ENCODE results near the gene EIF3K.

The EIF3K gene

DNA sequence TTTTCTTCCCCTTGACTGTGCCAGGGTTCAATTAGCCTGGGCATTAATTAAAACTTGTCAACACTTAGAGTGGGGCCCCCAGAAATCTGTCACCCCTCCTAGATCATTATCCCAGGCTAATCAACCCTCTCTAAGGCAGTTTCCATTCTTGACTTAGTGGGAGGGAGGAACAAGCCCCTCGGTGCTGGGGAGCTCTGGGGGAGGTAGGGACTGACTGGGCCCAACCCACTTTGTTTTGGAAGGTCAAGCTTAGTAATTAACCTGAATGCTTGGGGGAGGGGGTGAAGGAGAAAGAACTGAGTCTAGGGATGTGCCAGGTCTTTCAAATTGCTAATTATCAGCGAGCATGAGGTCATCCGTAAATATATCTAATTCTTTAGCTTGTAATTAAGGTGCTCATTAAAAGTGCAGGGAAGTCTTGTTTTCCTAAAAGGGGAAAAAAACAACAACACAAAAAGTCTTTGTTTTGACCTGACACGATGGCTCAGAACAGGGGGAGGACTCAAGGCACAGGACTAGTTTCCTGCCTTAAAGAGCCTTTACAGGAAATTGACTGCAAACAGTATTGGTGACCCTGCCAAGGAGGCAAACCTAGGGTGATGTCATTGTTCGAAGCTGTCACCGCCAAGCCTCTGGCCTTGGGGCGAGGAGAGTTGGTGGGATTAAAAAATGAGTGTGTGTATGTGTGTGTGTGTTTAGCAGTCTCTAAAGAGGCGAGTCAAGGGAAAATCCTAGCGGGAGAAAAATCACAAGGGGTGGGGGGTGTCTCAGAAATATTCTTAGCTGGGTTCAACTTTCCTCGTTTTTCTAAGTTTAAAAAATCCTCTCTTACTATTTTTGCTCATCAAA is 47.9 kb downstream of the EIF3K start:
- Histone ChIP-seq H3K9me3 (ENCODE audit: insufficient read depth, low read length, severe bottlenecking) (no peaks in the 10 kb centered on the region), H3K36me3 (ENCODE audit: insufficient read depth, low read length) (peaks cover 2% of the 10 kb centered on the region), H2AFZ (ENCODE audit: low read depth, low read length) (no peak overlapping the region), H3K9ac (ENCODE audit: low read depth, low read length) (no peak overlapping the region), H3K4me3 (ENCODE audit: low read depth in 1 of 2, low read length in 2 of 2) (no peak overlapping the region), H3K27ac (ENCODE audit: low read length) (no peak overlapping the region), H3K27me3 (ENCODE audit: insufficient read depth, low read length, poor library complexity) (no peaks in the 10 kb centered on the region), H3K4me2 (ENCODE audit: insufficient read depth, low read length) (no peak overlapping the region), H4K20me1 (ENCODE audit: insufficient read depth, low read length) (peaks cover 87% of the 10 kb centered on the region), H3K4me1 (ENCODE audit: insufficient read depth, low read length) (peaks cover 13% of the 10 kb centered on the region), H3K79me2 (ENCODE audit: insufficient read depth, low read length) (peaks cover 97% of the 10 kb centered on the region)
- DNase-seq: no peak
- TF ChIP-seq, protein P1, sequence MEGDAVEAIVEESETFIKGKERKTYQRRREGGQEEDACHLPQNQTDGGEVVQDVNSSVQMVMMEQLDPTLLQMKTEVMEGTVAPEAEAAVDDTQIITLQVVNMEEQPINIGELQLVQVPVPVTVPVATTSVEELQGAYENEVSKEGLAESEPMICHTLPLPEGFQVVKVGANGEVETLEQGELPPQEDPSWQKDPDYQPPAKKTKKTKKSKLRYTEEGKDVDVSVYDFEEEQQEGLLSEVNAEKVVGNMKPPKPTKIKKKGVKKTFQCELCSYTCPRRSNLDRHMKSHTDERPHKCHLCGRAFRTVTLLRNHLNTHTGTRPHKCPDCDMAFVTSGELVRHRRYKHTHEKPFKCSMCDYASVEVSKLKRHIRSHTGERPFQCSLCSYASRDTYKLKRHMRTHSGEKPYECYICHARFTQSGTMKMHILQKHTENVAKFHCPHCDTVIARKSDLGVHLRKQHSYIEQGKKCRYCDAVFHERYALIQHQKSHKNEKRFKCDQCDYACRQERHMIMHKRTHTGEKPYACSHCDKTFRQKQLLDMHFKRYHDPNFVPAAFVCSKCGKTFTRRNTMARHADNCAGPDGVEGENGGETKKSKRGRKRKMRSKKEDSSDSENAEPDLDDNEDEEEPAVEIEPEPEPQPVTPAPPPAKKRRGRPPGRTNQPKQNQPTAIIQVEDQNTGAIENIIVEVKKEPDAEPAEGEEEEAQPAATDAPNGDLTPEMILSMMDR (IDR thresholded peaks at IDR 0.05; ENCODE audit: borderline replicate concordance, extremely low read depth, low read length, poor library complexity, severe bottlenecking): no peak
- no peak for TF ChIP-seq EZH2 (IDR thresholded peaks at IDR 0.05; ENCODE audit: borderline replicate concordance, low read depth, low read length, severe bottlenecking)
- peak; percentile 52; the same call in 2 of the 3 replicates for ATAC-seq (ENCODE audit: insufficient read depth, low read depth)

DNA sequence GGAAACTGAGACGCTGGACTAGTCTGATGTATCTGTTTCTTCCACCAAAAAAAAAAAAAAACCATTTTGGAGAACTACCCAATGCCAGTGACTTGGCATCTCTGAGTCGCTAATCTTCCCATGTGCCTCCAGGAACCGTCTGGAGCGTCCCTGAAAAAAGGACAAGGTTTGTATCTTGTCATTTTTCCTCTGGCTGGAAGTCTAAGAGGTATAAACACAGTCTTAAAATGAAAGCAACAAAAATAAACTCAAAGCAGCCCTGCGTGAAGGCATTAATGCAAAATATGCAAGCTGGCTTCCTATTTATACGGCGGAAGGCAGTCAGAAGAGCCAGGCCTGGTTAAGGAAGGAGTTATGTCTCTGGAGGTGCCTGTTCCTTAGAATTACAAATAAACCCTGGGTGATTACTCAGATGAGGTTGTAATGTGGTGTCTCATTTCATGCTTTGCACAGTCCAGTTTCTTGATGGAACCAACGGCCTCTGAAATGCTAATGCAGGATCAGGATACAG is 48.7 kb downstream of the EIF3K start:
- no peak for DNase-seq
- H4K20me1 ChIP-seq (ENCODE audit: insufficient read depth, low read length): peaks cover 81% of the 10 kb centered on the region

DNA sequence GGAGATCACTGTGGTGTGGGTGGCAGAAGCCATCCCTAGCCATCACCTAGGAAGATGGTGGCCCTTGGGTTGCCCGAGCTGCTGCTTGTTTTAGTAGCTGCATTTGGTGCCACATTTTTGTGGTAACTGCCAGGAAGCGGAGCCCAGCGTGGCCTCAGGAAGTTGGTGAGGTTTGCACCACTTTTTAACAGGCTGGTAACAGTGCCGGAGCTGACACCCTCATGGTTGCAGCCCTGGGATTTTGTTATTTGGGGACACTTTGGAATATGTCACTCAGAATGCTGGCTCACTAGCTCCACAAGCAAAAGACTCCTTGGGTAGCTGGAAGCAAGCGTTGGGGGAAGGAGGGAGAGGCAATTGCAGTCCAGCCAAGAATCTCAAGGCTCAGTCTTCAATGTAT is 50.6 kb downstream of the EIF3K start:
- Histone ChIP-seq H3K79me2 (ENCODE audit: insufficient read depth, low read length) (peaks cover 87% of the 10 kb centered on the region), H3K9ac (ENCODE audit: low read depth, low read length) (no peak overlapping the region), H3K27me3 (ENCODE audit: insufficient read depth, low read length, poor library complexity) (no peaks in the 10 kb centered on the region), H3K9me3 (ENCODE audit: insufficient read depth, low read length, severe bottlenecking) (no peaks in the 10 kb centered on the region), H3K36me3 (ENCODE audit: insufficient read depth, low read length) (peaks cover 4% of the 10 kb centered on the region), H3K4me1 (ENCODE audit: insufficient read depth, low read length) (peaks cover 13% of the 10 kb centered on the region), H3K27ac (ENCODE audit: low read length) (no peak overlapping the region), H3K4me3 (ENCODE audit: low read depth in 1 of 2, low read length in 2 of 2) (no peak overlapping the region), H2AFZ (ENCODE audit: low read depth, low read length) (no peak overlapping the region), H3K4me2 (ENCODE audit: insufficient read depth, low read length) (no peak overlapping the region), H4K20me1 (ENCODE audit: insufficient read depth, low read length) (peaks cover 74% of the 10 kb centered on the region)
- DNase-seq (peak; percentile 30), ATAC-seq (ENCODE audit: insufficient read depth, low read depth) (no peak; the same call in 2 of the 3 replicates)
- TF ChIP-seq, protein P1 (IDR thresholded peaks at IDR 0.05; ENCODE audit: borderline replicate concordance, extremely low read depth, low read length, poor library complexity, severe bottlenecking): no peak
- no peak for TF ChIP-seq EZH2 (IDR thresholded peaks at IDR 0.05; ENCODE audit: borderline replicate concordance, low read depth, low read length, severe bottlenecking)

More for the DNA sequence above, 48.7 kb downstream of the EIF3K start:
- H3K27me3 ChIP-seq (ENCODE audit: insufficient read depth, low read length, poor library complexity): no peaks in the 10 kb centered on the region
- no peak overlapping the region for H3K9ac ChIP-seq (ENCODE audit: low read depth, low read length)
- H3K9me3 ChIP-seq (ENCODE audit: insufficient read depth, low read length, severe bottlenecking): no peaks in the 10 kb centered on the region
- TF ChIP-seq EZH2 (IDR thresholded peaks at IDR 0.05; ENCODE audit: borderline replicate concordance, low read depth, low read length, severe bottlenecking): no peak
- TF ChIP-seq, protein P1 (IDR thresholded peaks at IDR 0.05; ENCODE audit: borderline replicate concordance, extremely low read depth, low read length, poor library complexity, severe bottlenecking): no peak
- no peak overlapping the region for H2AFZ ChIP-seq (ENCODE audit: low read depth, low read length)
- H3K36me3 ChIP-seq (ENCODE audit: insufficient read depth, low read length): peaks cover 2% of the 10 kb centered on the region
- peaks cover 93% of the 10 kb centered on the region for H3K79me2 ChIP-seq (ENCODE audit: insufficient read depth, low read length)
- no peak for ATAC-seq (ENCODE audit: insufficient read depth, low read depth)
- H3K4me3 ChIP-seq (ENCODE audit: low read depth in 1 of 2, low read length in 2 of 2): no peak overlapping the region
- no peak overlapping the region for H3K4me2 ChIP-seq (ENCODE audit: insufficient read depth, low read length)
- peaks cover 13% of the 10 kb centered on the region for H3K4me1 ChIP-seq (ENCODE audit: insufficient read depth, low read length)
- H3K27ac ChIP-seq (ENCODE audit: low read length): no peak overlapping the region
